GM23338 (cell line): Measurements from ENCODE around the gene GARS1. TPM values are rescaled to one million over a fixed set of nuclear protein-coding genes. Genes with fewer than 3 reads are reported as not detected.
A peak's percentile ranks its signal among the peaks of the same experiment; 100 is the strongest.

Experiments used
- ATAC-seq: fragments of 200-7000 bp; cut with Tn5 transposase; 3 replicates; pipeline ENCODE4 v1.9.1; 2020
- DNase-seq: peaks from one replicate; pipeline ENCODE4 v3.0.0-alpha.2; 2015; ENCODE audit warnings: low spot score
- H2AFZ ChIP-seq: fragments of 200-600 bp; sonication (generic); 2 replicates; pipeline ENCODE4 v1.8.0; 2016; ENCODE audit warnings: antibody characterized with exemption, mild to moderate bottlenecking, moderate library complexity
- H3F3A ChIP-seq: fragments of 200-600 bp; sonication (generic); replicated peaks from 2 replicates; pipeline ENCODE4 v1.8.0; 2017; ENCODE audit warnings: antibody characterized with exemption, mixed run types, low read depth
- H3K27ac ChIP-seq: fragments of 200-600 bp; sonication (generic); 2 replicates; pipeline ENCODE4 v1.6.1; 2016; ENCODE audit warnings: low read depth
- H3K27me3 ChIP-seq: fragments of 200-600 bp; sonication (generic); 2 replicates; pipeline ENCODE4 v1.8.0; 2016; ENCODE audit warnings: mild to moderate bottlenecking, mixed run types, moderate library complexity; ENCODE audit not compliant: insufficient read depth
- H3K36me3 ChIP-seq: fragments of 200-600 bp; sonication (generic); 2 replicates; pipeline ENCODE4 v1.8.0; 2016; ENCODE audit warnings: mild to moderate bottlenecking; ENCODE audit not compliant: insufficient read depth
- H3K4me1 ChIP-seq: fragments of 200-600 bp; sonication (generic); 2 replicates; pipeline ENCODE4 v1.8.0; 2016; ENCODE audit warnings: mild to moderate bottlenecking, moderate library complexity; ENCODE audit not compliant: insufficient read depth
- H3K4me2 ChIP-seq: fragments of 200-600 bp; sonication (generic); 2 replicates; pipeline ENCODE4 v1.7.1; 2017; ENCODE audit warnings: mixed run types
- H3K4me3 ChIP-seq: fragments of 200-600 bp; sonication (generic); 2 replicates; pipeline ENCODE4 v1.6.1; 2016; ENCODE audit warnings: mixed run types
- H3K79me2 ChIP-seq: fragments of 200-600 bp; sonication (generic); replicated peaks from 2 replicates; pipeline ENCODE4 v1.8.0; 2017; ENCODE audit warnings: mild to moderate bottlenecking; ENCODE audit not compliant: insufficient read depth
- H3K9me2 ChIP-seq: fragments of 200-600 bp; sonication (generic); 2 replicates; pipeline ENCODE4 v1.8.0; 2017; ENCODE audit not compliant: insufficient read depth
- H4K20me1 ChIP-seq: fragments of 200-600 bp; sonication (generic); replicated peaks from 2 replicates; pipeline ENCODE4 v1.8.0; 2017; ENCODE audit warnings: mild to moderate bottlenecking; ENCODE audit not compliant: insufficient read depth
- H3K27ac Mint-ChIP-seq: 2 replicates; pipeline ENCODE4 v1.8.0; 2020; ENCODE audit warnings: inconsistent platforms, mild to moderate bottlenecking, moderate library complexity, mixed read lengths
- H3K27me3 Mint-ChIP-seq: 3 replicates; pipeline ENCODE4 v1.8.0; 2022; ENCODE audit warnings: low read depth, mild to moderate bottlenecking, moderate library complexity, mixed read lengths, inconsistent platforms; ENCODE audit not compliant: insufficient read depth, poor library complexity
- H3K36me3 Mint-ChIP-seq: 3 replicates; pipeline ENCODE4 v1.8.0; 2021; ENCODE audit warnings: low read depth, mild to moderate bottlenecking, inconsistent platforms, moderate library complexity, mixed read lengths
- H3K4me1 Mint-ChIP-seq: 3 replicates; pipeline ENCODE4 v1.8.0; 2020; ENCODE audit warnings: mild to moderate bottlenecking, inconsistent platforms, mixed read lengths
- H3K4me3 Mint-ChIP-seq: 3 replicates; pipeline ENCODE4 v1.8.0; 2021; ENCODE audit warnings: moderate library complexity, mild to moderate bottlenecking, inconsistent platforms, mixed read lengths
- H3K9me3 Mint-ChIP-seq: 3 replicates; pipeline ENCODE4 v1.8.0; 2020; ENCODE audit warnings: moderate library complexity, mild to moderate bottlenecking, inconsistent platforms, mixed read lengths
- CREB1 ChIP-seq: fragments of 250-450 bp; sonication (Bioruptor Pico); IDR thresholded peaks from 2 replicates; pipeline ENCODE4 v1.5.0; 2020; ENCODE audit warnings: low read depth, mild to moderate bottlenecking, moderate library complexity
- CTCF ChIP-seq, 2 experiments: fragments of 200-600 bp in 1 of 2; sonication (generic) in 1 of 2; conservative IDR thresholded peaks; 2 replicates each; pipeline versions ENCODE4 v1.5.1 to v1.6.1; 2016 to 2017; ENCODE audit warnings: antibody characterized with exemption in 2 of 2, low read depth in 2 of 2, mild to moderate bottlenecking in 2 of 2, moderate library complexity in 1 of 2
- ETS1 ChIP-seq: IDR thresholded peaks from 2 replicates; pipeline ENCODE4 v1.6.1; 2016; ENCODE audit warnings: antibody characterized with exemption
- EZH2 ChIP-seq: fragments of 200-600 bp; sonication (generic); IDR thresholded peaks from one replicate; pipeline ENCODE4 v1.8.0; 2017; ENCODE audit warnings: antibody characterized with exemption, mild to moderate bottlenecking, low read depth; ENCODE audit not compliant: unreplicated experiment
- EZH2phosphoT487 ChIP-seq: fragments of 200-600 bp; sonication (generic); IDR thresholded peaks from one replicate; pipeline ENCODE4 v1.8.1; 2018; ENCODE audit warnings: antibody characterized with exemption; ENCODE audit not compliant: unreplicated experiment
- JUNB ChIP-seq: IDR thresholded peaks from one replicate; pipeline ENCODE4 v1.6.1; 2016; ENCODE audit warnings: antibody characterized with exemption; ENCODE audit not compliant: unreplicated experiment
- NANOG ChIP-seq: IDR thresholded peaks from 2 replicates; pipeline ENCODE4 v1.6.1; 2016; ENCODE audit warnings: antibody characterized with exemption, borderline replicate concordance
- POLR2AphosphoS5 ChIP-seq: IDR thresholded peaks from 2 replicates; pipeline ENCODE4 v1.6.1; 2016; ENCODE audit warnings: antibody characterized with exemption, low read depth
- REST ChIP-seq: IDR thresholded peaks from one replicate; pipeline ENCODE4 v1.6.1; 2018; ENCODE audit warnings: antibody characterized with exemption; ENCODE audit not compliant: unreplicated experiment
- STAT1 ChIP-seq: IDR thresholded peaks from one replicate; pipeline ENCODE4 v1.6.1; 2016; ENCODE audit warnings: antibody characterized with exemption; ENCODE audit not compliant: unreplicated experiment
- ZNF114 ChIP-seq: fragments of 250-450 bp; sonication (Bioruptor Pico); IDR thresholded peaks from 2 replicates; pipeline ENCODE4 v1.5.0; 2020; ENCODE audit warnings: mild to moderate bottlenecking, moderate library complexity
- ZNF331 ChIP-seq: fragments of 250-450 bp; sonication (Bioruptor Pico); IDR thresholded peaks from 2 replicates; pipeline ENCODE4 v1.5.0; 2020; ENCODE audit warnings: low read depth, mild to moderate bottlenecking, moderate library complexity
- ZNF462 ChIP-seq: fragments of 250-450 bp; sonication (Bioruptor Pico); IDR thresholded peaks from 2 replicates; pipeline ENCODE4 v1.5.0; 2020; ENCODE audit warnings: mild to moderate bottlenecking, moderate library complexity
- polyA plus RNA-seq: library from polyadenylated mRNA; unstranded; fragments of >200 nt; fragmentation: Nextera tagmentation; extraction: Ambion mirVana; gene quantifications from 2 replicates; pipeline ENCODE4 v1.2.1, GENCODE V29; 2016
- total RNA-seq: library from RNA; depleted of rRNA; stranded (reverse); fragments of >200 nt; shearing (Covaris generic); gene quantifications from 2 replicates; pipeline ENCODE4 v1.2.3, GENCODE V29; 2014

The GARS1 gene
- total and polyA plus RNA-seq, 2 experiments from 2014 or later: 207 to 241 TPM

- H3K4me3 ChIP-seq: no peak overlapping the region
- no peaks in the 10 kb centered on the region for H3K27me3 Mint-ChIP-seq
Measured at GRCh38 chr7:30612658-30613265, 18.1 kb downstream of the GARS1 start.

More at GRCh38 chr7:30612658-30613265, 18.1 kb downstream of the GARS1 start:
- Histone ChIP-seq H3K4me1 (no peaks in the 10 kb centered on the region), H3K4me2 (no peak overlapping the region), H3K9me2 (no peaks in the 10 kb centered on the region), H3K27me3 (no peaks in the 10 kb centered on the region), H3K36me3 (peaks cover 80% of the 10 kb centered on the region), H2AFZ (no peak overlapping the region), H3K79me2 (peaks cover 93% of the 10 kb centered on the region), H3K27ac (0 out of 2 replicates have a peak overlapping the region, but pooled peaks have one; percentile 64), H3F3A (no peaks in the 10 kb centered on the region; the same call in 1 of the 2 replicates), H4K20me1 (peaks cover 48% of the 10 kb centered on the region)
- peaks cover 96% of the 10 kb centered on the region for H3K36me3 Mint-ChIP-seq
- ATAC-seq (no peak), DNase-seq (no peak)
- no peaks in the 10 kb centered on the region for H3K4me1 Mint-ChIP-seq
- no peak for TF ChIP-seq CTCF (conservative IDR thresholded peaks at IDR 0.05; ENCODE audit: low read depth in 2 of 2)
- TF ChIP-seq REST: no peak
- no peak for TF ChIP-seq JUNB
- no peak for TF ChIP-seq ETS1
- TF ChIP-seq ZNF114 (CRISPR knock-in tag): no peak
- no peak for TF ChIP-seq ZNF331 (CRISPR knock-in tag)
- no peak for TF ChIP-seq POLR2AphosphoS5
- no peak for TF ChIP-seq ZNF462 (CRISPR knock-in tag)
- TF ChIP-seq NANOG: no peak
- TF ChIP-seq STAT1: no peak
- TF ChIP-seq EZH2: no peak
- TF ChIP-seq EZH2phosphoT487: no peak
- TF ChIP-seq CREB1 (CRISPR knock-in tag): no peak
- H3K4me3 Mint-ChIP-seq: no peak overlapping the region
- H3K27ac Mint-ChIP-seq: no peak overlapping the region
- no peaks in the 10 kb centered on the region for H3K9me3 Mint-ChIP-seq
